Measurements from ENCODE around the gene PLEKHG4.

The PLEKHG4 gene, protein sequence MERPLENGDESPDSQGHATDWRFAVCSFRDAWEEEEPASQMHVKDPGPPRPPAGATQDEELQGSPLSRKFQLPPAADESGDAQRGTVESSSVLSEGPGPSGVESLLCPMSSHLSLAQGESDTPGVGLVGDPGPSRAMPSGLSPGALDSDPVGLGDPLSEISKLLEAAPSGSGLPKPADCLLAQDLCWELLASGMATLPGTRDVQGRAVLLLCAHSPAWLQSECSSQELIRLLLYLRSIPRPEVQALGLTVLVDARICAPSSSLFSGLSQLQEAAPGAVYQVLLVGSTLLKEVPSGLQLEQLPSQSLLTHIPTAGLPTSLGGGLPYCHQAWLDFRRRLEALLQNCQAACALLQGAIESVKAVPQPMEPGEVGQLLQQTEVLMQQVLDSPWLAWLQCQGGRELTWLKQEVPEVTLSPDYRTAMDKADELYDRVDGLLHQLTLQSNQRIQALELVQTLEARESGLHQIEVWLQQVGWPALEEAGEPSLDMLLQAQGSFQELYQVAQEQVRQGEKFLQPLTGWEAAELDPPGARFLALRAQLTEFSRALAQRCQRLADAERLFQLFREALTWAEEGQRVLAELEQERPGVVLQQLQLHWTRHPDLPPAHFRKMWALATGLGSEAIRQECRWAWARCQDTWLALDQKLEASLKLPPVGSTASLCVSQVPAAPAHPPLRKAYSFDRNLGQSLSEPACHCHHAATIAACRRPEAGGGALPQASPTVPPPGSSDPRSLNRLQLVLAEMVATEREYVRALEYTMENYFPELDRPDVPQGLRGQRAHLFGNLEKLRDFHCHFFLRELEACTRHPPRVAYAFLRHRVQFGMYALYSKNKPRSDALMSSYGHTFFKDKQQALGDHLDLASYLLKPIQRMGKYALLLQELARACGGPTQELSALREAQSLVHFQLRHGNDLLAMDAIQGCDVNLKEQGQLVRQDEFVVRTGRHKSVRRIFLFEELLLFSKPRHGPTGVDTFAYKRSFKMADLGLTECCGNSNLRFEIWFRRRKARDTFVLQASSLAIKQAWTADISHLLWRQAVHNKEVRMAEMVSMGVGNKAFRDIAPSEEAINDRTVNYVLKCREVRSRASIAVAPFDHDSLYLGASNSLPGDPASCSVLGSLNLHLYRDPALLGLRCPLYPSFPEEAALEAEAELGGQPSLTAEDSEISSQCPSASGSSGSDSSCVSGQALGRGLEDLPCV

GRCh38 chr16:67279296-67280089 is at the start of gene PLEKHG4:
PLEKHG4 (plus strand) TSS chr16:67279532; CDS start chr16:67280045, 513 bp downstream.
- DNase-seq: peak; percentile 74

- no peak for DNase-seq
Measured at GRCh38 chr16:67229906-67230808, 49.2 kb upstream of the PLEKHG4 start.

- DNase-seq: no peak
Measured at GRCh38 chr16:67230809-67231660, 48.3 kb upstream of the PLEKHG4 start.

DNA sequence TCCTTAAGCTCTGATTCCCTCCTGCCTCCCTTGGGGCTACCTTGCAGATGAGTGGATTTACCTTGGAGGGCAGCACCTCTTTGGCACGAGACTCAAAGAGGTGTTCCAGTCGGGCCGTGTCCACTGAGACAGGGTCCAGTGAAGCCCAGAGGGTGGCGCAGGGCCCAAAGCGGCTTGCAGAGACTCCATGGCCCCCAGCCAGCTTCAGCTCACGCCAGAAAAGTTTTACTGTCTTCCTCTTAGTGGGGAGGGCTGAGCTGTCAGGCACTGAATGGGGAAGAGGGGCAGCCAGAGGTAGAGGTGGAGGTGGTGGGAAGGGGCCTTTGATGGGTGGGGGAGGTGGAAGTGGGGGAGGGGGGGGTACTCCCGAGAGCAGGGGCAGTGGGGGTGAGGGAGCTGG is 45.7 kb upstream of the PLEKHG4 start:
- no peak for DNase-seq

DNA sequence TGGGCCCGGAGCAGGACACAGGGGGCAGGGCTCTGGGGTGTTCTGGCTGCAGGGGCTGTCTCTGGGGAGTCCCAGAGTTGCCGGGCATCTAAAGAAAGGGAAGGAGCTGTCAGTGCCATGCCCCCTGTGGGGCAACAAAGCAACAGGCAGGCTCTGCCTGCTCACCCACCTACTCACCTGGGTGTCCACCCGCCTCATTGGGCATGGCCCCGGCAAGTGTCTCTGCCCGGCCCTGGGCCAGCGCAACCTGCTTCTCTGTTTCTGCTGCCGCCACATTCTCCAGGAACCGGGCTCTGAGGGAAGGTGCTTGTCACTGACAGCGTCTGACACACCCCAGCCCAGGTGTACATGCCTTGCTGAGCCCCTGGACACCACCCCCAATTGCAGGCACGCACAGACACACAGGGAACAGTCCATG is 45.1 kb upstream of the PLEKHG4 start:
- DNase-seq: no peak

DNA sequence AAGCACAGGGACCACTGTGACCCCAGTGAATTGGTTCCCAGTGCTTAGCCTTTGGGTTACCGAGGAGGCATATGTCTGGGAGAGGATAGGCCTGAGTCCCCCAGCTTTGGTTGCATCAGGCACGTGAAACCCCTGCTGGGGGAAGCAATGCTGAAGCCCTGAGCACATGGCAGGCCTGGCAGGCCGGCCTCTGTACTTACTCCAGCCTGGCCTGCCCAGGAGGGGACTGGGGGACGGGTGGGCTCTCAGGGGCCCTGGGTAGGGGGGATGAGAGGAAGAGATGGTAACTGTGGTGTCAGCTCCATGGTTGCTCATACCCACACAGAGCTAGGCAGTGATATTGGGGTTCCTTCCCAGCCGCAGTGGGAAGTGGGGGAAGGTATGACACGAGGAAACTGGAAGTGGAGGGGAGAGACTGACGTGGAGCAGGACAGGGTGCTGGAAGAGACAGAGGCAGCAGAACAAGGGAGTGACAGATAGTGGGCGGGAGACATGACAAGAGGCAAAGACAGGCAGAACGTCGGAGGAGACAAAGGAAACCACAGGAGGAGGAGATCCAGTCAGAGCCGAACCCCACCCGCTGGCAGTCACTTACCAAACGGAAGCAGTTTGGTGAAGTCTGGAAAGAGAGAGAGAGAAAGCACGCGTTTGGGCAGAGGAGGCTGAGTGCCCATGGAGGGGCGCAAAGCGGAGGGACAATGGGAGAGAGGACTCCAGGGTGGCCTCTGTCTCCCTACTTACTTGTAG is 43.3 kb upstream of the PLEKHG4 start:
- DNase-seq: peak; percentile 15

GRCh38 chr16:67236563-67237395 is 42.6 kb upstream of the PLEKHG4 start:
- DNase-seq: peak; percentile 52

DNA sequence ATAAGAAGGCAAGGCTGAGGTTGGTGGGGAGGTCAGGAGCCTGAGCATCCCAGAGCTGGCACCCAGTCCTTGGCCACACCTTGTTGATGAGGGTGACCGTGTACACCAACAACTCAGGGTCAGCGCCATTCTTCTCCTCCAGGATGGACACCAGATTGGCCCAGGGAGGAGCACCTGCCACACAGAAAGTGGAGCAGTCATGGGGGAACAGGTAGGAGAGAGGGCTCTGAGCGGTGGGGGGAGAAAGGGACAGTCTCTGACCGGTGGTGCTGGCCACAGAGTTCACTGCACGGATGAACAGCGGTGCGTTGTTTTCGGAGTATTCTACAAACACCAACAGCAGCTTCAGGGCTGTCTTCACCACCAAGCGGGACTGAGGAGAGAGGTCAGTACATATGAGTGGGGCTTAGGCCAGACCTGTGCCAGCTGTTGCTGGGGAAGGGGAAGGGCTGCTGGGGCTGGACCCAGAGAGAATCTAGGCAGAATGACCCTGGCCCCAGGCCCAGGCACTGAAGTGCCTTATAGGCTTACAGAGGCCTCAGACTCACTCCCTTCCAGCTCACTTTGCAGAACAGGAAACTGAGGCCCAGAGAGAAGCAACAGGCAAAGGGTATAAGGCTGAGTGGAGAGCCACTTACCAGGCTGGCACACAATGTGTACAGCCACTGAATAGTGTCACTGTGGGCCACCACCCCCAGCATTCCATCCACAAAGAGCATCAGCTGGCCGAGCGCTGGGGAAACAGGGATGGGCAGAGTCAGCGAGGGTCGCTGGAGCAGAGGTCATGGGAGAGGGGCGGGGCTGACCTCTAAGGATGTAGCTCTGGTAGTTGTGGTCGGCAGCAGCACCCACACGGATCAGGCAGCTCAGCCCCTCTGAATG is 41.7 kb upstream of the PLEKHG4 start:
- DNase-seq: no peak

DNA sequence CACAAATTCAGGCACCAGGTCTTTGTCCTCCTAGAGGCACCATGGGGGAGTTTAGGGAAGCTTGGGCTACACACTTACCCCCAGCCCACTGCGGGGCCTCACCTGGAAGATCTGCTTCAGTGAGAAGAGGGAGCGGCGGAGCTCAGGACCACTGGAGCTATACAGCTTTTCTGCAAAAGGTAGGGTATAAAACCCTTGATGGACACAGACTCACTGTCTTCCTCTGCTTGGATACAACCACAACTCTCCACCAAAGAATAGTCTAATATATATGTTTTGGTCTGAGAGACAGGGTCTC is 41.1 kb upstream of the PLEKHG4 start:
- no peak for DNase-seq

GRCh38 chr16:67238806-67239470 is 40.4 kb upstream of the PLEKHG4 start:
- no peak for DNase-seq

GRCh38 chr16:67240506-67240905 is 38.8 kb upstream of the PLEKHG4 start:
- DNase-seq: no peak

DNA sequence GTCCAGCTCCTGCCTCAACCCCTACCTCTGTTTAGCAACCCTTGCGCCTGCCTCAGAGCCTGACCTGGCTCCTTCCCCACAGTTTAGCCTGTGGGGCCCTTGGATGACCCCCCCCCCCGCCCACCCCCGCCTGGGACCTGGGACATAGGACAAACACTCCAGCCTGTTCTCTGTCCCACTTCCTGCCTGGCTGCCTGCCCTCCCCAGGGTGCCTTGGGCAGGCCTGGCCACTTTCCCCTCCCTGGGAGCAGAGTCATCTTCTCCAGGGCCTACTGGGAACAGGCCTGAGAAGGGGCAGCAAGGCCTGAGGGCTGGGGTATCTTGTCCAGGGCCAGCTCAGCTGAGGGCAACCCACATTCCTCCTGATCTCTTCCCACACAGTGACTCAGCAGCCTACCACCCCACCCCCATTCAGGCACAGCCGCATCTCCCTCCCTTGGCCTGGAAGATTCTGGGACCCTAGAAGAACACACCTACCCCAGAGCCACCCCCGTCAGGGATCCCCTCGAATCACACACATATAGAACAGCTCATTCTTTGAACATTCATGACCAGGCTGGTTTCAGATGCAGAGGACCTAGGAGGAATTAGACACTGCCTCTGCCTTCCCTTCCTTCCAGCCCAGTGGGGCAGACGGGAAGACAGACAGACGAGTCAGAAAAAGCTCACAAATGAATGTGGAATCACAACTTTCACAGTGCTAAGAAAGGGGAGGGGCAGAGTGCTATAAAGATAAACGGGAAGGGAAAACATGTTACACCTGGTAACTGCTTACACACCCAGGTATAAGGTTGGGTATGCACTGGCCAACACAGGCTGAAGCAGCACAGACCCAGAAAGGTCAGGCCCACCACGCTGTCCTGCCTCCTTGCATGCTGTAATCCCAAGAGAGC is 38.1 kb upstream of the PLEKHG4 start:
- no peak for DNase-seq

DNA sequence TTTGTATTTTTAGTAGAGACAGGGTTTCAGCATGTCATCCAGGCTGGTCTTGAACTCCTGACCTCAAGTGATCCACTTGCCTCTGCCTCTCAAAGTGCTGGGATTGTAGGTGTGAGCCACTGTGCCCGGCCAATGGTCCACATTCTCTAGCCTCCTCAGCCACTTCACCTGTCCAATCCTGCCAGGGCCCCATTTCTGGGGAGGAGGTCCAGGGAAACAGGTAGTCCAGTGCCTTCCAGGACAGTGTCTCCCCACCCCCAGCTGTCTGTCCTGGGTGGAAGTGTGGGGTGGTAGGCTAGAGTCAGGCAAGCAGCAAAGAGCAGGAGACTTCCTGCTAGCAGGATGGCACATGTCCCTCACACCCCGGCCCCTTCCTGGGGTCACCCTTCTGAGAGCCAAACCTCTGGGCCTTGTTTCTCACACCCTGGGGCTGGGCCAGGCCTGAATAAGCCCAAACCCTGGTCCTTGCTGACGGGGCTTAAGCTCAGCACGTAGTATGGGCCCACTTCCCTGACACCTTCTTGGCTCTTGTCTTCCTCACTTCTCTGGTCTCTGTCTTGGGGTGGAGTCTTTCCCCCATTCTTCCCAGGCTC is 37.1 kb upstream of the PLEKHG4 start:
- DNase-seq: no peak

DNA sequence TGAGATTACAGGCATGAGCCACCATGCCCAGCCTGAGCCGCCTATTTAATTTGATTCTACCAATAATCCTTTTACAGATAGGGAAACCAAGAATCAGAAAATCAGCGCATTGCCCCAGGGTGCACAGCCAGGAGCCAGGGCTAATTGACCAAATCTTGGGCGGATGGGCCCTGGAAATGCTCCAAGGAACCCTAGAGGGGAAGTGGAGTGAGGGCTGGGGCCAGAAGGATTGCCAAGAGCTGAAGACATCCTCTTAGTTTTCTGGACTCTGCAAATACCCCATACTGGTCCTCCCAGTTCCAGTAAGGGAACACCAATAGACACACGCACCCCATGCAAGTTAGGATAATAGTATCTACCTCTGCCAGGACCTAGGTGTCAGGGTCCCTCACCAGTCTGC is 35.9 kb upstream of the PLEKHG4 start:
- DNase-seq: no peak

DNA sequence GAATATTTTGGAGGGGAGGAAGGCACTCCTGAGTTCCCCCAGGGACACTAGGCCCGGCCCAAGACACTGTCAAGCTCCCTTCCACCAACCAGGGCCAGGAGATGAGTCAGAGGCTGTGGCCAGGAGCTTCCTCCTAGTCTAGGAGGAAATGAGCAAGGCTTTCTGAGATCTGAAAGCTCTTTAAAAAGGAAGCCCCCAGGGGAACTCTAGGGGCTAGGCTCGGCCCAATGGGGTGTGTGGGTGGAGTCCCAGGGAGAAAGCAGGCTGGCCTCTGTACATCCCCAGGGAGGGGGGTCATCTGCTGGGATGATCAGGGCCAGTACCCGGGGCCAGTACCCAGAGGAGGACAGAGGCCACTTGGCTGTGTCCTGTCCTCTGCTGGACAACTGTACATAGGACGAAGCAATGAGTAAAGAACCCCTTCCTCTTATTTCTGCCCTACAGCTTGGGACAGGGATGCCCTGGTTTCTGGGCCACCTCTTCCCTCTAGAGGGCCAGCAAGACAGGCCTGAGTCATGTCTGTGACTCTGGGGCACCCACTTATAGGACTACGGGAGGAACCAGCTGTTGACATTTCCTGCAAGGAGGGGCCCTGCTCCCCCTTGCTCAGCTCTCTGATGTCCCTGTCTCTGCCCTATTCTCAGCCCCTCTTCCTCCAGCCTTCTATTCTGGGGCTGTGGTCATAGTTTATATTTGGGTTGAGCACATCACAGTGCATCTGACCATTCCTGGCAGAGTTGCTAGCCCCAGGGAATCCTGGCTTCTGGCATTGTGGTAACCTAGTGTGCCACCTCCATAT is 34.7 kb upstream of the PLEKHG4 start:
- peak; percentile 69 for DNase-seq
